Fibroblast of skin of back (primary cell): ENCODE data around the gene YPEL1.
"Not testable (repeated sequence)": the region's sequence is repeated elsewhere in the genome, so short reads cannot be mapped to it uniquely, and the experiment has no call there.

Experiments
- DNase-seq: peaks from one replicate; pipeline ENCODE4 v3.0.0-alpha.2; 2013

Gene YPEL1

DNA sequence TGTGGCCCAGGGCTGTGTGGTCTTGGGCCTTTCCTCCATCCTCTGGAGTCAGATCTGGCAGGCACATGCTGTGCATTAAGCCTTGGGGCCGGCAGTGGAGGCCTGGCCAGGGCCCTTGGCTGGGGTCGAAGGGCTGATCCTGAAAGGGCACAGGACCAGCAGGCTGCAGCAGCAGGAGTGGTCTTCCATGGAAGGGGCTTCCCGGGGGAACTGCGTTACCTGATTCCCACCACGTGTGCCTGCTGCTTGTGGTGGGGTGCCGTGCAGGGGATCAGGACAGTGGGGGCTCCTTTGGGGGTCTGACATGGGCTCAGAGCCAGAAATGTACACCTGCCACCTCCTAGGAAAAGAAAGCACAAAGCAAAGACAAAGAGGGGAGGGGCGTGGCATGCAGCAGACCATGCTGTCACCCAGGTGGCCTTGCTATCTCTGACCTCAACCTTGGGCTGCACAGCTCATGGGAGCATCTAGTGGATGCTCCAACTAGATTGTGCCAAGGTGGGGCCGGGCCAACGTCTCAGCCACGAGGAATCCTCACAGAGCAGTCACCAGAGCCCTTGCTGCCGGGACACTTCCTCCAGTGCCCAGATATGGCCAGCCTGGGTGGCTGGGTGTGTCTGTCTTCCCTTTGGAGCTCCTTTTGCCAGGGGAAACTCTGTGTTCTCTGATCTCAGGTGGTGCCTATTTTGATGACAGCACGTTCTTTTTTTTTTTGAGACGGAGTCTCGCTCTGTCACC is 17.9 kb upstream of the YPEL1 start:
- no peak for DNase-seq

DNA sequence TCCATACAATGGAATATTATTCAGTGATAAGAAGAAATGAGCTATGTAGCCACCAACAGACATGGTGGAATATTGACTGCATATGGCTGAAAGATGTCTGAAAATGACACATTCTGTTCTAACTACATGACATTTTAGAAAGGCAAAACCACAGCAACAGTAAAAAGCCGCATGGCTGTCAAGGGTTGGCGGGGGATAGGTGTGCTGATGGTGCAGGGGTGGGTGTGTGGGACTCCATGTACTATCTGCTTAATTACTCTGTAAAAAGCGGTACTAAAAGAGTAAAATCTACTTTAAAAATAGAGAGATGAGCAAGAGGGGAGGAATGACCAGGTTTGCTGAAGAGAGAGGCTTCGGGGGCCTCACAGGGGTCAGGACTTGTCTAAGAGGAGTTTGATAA is 16.7 kb upstream of the YPEL1 start:
- DNase-seq, result no peak

DNA sequence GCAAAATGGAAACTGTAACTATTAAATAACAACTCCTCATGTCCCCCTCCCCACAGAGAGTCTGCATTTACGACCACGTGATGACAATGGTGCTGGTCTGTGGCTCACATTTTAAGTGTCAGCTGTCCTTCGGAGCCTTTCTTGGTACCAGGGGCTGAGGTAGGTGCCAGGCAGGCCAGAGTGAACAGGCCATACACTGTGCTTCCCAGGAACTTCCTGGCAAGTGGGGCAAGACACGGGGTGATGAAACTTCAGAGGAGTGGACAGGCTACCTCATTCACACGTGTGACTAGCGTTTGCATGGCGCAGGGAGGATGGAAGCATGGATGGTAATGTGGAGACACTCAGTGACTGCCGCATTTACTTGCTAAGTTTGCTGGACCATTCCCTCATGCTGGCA is 10.4 kb upstream of the YPEL1 start:
- no peak for DNase-seq

DNA sequence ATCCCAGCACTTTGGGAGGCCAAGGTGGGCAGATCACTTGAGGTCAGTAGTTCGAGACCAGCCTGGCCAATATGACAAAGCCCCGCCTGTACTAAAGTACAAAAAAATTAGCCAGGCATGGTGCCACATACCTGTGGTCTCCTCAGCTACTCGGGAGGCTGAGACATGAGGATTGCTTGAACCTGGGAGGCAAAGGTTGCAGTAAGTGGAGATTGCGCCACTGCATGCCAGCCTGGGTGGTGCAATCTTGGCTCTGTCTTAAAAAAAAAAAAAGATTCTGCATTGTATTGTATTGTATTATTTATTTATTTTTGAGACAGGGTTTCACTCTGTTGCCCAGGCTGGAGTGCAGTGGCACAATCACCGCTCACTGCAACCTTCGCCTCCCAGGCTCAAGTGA is 9.3 kb upstream of the YPEL1 start:
- not testable (repeated sequence) for DNase-seq

DNA sequence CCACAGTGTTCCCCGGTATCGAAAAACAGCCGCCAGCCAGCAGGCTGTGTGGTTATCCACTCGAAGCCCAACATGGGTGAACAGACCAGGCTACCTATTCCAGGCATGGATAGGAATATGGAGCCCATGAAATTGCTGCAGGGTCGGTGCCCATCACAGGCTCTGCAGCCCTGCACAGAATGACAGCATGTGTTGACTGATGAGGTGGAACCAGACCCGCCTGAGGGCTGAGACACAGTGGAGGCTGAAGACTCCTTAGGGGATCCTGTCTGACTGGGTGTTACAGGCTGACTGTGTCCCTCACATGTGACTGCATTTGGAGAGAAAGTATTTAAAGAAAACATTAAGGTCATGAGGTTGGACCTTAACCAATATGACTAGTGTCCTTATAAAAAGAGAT is 6.2 kb upstream of the YPEL1 start:
- no peak for DNase-seq

DNA sequence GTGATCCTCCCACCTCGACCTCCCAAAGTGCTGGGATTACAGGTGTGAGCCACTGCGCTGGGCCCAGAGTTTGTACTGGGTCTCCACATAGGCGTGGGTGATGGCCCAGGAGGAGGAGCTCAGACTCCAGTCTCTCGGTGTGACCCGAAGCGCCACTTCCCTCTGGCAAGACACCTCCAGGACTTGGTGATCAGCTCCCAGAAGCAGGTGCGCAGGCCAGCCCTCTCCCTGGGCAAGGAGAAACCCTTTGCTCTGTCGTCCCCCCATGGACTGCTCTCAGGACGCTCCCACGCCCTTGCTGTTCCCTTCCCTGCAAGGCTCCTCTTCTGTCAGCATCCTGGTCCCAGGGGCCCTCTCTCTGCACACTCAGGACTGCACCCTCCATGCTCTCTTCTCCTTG is 5.5 kb upstream of the YPEL1 start:
- DNase-seq, result no peak

DNA sequence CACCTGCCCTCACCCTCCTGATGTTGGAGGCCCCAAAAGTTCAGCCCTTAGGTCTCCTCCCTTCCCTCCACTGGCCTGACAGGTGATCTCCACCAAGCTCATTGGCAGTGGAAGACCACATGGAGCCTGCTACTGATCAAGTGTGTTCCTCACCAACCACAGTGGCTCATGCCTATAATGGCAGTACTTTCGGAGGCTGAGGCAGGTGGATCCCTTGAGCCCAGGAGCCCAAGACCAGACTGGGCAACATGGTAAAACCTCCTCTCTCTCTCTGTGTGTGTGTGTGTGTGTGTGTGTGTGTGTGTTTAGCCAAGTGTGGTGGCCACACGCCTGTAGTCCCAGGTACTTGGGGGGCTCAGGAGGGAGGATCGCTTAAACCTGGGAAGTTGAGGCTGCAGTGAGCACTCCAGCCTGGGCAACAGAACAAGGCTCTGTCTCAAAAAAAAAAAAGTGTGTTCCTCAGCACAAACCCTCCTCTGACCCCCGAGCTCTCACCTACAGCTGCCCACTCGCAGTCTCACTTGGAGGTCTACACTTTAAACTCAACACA is 4.3 kb upstream of the YPEL1 start:
- DNase-seq, result no peak

DNA sequence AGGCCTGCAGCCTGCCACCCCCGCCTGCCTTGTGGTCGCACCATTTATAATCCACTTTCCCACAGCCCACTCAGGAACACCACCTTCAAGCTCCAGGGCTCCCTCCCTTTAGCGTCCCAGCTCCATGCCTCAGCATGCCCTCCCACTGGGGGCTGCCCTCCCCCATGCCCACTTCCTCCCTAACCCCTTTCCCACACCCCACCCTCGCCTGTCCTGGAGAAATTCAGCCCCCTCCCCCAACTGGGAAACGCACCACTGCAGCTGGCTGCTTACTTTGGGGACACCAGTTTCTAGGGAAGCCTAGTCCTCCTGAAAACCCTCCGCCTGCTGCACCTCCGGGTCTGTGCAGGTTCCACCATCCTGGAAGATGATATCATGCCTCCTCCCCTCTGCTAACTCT is 3.4 kb upstream of the YPEL1 start:
- no peak for DNase-seq

DNA sequence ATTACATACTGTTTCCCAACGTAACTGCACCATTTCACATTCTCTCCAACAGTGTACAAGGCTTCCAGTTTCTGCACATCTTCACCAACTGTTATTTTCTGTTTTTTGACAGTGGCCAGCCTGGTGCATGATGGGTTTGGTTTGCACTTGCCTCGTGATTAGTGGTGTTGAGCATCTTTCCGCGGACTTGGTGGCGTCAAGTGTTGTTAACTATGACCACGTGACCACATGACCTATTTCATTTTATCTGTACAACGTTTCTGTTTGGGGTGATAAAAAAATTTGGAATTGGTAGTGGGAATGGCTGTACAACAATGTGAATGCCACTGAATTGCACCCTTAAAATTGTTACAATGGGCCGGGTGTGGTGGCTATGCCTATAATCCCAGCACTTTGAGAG is 2.5 kb upstream of the YPEL1 start:
- DNase-seq, result no peak

DNA sequence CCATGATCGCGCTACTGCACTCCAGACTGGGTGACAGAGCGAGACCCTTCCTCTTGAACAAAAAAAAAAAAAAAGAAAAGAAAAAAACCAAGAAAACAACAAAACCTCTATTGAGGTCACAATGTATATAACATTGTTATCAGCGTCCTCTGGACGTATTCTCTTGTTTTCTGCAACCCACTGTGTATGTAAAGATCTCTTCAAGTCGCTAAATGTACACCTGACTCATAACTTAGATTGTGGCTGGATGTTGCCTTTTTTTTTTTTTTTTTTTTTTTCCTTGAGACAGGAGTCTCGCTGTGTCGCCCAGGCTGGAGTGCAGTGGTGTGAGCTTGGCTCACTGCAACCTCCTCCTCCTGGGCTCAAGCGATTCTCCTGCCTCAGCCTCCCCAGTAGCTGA is 1.4 kb upstream of the YPEL1 start:
- no peak for DNase-seq

DNA sequence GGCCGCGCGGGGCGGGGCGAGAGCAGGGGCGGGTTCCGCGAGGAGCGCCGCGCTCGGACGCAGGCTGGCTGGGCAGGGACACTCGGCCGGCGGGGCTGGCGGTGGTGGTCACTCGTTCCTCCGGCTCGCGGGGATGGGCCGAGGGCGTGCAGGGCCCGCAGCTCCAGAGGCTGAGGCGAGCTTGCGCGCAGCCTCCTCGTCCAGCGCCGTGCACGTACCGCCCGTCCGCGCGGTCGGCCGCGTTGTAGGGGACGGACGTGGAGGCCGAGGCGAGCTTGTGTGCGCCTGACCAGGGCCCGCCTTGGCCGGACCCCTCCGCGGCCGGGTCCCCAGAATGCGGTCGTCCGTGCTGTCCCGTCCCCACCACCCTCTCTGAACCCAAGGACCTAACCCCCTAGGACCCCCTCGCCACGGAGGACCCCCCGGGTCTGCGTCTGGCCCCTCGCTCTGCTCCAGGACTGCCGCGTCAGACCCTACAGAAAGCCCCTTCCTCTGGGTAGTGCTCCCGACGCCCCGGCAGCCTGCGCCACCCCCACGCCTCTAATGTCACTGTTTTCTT is 569 bp upstream of the YPEL1 start:
- DNase-seq, result no peak

DNA sequence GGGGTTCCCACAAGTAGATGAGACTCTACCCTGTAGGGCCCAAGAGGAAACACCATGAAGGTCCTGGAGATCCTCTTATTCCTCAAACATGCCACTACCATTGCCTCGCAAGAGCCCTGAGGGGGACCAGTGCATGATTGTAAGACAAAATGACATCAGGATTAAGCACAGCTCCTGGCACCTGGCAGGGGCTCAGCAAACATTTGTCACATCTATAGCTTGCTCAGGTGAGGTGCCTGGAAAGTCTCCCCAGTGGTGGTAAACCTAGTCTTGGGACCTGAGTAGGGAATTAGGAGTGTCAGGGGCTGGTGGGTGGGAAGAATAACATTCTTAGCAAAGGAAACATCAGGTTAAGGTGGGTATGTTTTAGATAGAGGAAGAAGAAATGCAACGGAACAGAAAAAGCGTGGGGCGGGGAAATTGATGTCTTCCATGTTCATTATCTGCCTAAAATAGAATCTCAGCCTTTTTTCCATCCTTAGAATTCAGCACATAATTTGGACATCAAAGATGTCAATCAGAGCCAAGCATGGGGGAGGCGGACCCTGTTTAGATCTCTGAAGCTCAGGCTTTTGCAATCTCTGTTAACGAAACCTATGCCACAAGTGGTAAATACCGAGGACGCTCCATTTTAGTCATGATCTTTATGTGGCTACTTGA is 924 bp downstream of the YPEL1 start:
- DNase-seq, result no peak

DNA sequence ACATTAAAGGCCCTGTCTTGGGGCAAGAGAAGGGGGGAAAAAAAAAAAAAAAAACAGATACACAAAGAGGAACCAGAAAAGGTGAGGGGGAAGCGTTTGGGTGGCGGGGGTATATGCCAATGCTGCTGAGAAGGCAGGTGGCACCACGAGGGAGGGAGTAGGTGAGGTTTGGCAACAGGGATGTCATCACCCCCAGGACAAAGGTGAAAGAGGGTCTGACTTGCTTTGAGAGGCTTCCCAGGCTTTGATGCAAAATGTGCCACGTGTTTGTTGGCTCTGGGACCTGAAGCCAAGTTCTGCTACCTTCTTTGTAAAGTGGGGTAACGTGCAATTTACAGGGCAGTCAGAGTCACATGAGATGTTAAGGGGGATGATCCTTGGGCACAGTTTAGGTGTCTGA is 4.1 kb downstream of the YPEL1 start:
- DNase-seq, result no peak

DNA sequence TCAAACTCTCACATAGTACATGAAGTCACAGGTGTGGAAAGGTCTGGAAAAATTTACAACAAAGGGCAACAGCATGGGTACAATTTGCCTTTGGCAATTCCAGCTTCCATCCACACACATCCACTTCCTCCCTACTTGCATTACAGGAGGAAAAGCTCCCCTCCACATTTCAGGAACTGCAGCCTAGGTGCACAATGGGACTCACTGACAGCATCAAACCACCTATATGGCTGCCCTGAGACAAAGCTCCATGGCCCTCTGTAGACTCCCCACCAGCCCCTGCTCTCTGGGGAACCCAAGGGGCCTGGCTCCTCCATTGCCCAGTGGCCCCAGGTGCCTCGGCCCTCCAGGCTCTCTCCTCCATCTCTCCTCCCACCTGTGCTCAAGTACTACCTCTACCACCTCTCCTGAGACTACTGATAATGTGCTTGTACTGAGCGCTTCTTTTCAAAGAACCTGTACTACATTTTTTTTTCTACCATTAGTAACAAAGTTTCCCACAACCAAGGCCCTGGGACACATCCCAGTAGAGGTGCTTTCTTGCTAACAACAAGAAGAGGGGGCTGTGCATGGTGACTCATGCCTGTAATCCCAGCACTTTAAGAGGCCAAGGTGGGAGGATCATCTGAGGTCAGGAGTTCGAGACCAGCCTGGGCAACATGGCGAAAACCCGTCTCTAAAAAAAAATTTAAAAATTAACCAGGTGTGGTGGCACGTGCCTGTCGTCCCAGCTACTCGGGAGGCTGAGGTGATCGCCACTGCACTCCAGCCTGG is 4.9 kb downstream of the YPEL1 start:
- no peak for DNase-seq

DNA sequence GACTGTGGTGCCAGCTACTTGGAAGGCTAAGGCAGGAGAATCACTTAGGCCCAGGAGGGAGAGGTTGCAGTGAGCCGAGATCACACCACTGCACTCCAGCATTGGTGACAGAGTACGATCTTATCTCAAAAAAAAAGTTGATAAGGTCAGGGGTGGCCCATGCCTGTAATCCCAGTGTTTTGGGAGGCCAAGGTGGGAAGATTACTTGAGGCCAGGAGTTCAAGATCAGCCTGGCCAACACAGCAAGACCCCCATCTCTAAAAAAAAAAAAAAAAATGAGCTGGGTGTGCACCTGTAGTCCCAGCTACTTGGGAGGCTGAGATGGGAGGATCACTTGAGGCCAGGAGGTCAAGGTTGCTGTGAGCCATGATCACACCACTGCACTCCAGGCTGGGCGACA is 6.4 kb downstream of the YPEL1 start:
- DNase-seq, result not testable (repeated sequence)

DNA sequence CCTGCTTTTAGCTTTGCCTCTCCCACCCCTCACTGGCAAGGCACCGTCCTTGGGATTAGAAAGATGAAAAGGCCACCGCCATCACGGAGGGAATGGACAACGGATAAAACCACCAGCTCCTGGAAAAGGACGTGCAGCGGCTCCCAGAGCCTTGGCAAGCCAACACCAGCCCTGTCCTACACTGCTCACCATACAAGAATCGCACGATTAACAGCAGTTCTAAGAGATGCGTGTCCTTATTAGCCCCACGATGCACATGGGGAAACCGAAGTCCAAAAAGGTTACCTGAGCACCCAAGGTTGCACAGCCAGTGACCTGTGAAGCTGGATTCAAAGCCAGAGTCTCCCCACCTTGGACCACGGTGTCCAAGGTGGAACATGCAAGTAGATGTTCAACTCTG is 7.3 kb downstream of the YPEL1 start:
- DNase-seq, result no peak

DNA sequence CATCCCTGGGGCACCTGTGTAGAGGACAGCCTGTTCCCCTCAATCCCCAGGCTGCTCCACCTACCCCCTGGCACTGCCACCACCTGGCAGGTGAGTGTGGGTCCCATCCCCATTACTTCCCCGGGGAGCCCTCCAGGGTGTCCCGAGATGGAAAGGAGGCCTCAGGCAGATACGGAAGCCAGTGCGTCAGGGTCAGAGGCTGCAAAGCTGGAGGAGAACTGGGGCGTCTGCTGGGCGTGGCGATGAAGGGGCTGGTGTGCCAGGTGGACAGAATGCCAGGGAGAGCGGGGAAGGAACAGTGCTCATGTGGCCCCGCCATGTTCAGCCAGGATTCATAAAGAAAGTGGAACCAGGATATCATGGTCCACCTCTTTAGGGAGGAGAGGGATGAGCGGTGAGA is 7.8 kb downstream of the YPEL1 start:
- DNase-seq, result no peak

DNA sequence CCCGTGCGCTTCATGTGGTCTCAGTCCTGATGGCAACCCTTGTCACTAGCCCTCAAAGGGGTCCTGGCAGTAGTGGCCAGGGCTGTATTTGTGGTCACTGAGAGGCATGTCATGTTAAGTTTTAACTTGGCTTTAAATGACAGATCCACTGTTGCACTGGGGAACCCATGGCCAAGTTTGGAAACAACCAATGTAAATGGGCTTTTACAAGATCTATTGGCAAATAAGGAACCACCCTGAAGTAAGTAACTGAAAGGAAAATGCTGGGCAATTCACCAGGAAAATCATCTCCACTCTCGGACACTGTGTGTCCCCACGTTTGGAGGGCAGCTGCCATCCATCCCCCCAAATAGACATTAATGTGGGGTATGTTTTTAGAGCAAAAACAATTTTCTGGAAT is 8.4 kb downstream of the YPEL1 start:
- DNase-seq, result no peak

DNA sequence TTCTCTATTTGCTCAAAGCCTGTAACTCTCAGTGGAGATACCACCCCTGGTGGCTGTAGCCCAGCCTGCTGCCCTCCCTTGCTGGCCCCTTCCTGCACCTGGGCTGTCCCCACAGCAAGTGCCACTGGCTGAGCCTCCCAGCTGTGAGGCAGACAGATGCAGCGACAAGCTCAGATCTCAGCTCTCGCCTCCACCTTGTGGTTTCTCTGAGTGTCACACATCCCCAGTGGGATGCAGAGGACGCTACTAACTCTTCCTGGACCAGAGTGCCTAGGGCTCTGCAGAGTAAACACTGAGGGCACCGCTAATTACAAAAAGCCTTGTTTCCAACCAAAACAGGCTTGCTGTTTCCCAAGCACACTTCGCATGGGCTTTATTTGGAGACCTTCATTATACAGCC is 8.9 kb downstream of the YPEL1 start:
- peak; percentile 22 for DNase-seq

DNA sequence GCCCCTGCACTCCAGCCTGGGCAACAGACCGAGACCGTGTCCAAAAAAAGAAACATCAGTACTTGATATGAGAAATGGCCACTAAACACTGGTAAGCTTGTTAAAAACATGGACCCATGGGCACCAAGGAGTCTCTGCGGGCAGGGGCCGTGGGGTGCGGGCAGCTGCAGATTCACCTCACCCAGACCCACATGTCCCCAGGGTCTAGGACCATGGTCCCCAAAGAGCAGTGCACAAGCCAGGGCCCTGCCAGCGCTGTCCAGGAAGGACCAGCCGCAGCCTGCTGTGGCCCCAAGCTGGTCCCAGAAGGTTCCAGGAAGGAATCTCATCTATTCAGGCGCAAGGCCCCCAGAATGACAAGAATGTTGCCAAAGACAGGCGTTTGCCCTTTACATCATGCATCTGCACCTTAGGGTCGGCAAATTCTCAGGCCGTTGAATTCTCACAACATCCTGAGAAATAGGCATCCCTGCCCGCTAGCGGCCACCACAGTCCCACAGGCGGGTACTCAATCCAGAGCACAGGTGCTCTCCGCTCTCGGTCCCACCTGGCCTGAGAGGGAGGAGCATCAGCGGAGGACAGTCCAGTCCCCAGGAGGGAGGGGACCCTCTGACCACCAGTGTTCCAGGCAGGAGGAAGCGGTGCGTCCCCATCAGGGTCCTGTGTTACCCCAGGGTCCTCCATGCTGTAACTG is 9.5 kb downstream of the YPEL1 start:
- no peak for DNase-seq

DNA sequence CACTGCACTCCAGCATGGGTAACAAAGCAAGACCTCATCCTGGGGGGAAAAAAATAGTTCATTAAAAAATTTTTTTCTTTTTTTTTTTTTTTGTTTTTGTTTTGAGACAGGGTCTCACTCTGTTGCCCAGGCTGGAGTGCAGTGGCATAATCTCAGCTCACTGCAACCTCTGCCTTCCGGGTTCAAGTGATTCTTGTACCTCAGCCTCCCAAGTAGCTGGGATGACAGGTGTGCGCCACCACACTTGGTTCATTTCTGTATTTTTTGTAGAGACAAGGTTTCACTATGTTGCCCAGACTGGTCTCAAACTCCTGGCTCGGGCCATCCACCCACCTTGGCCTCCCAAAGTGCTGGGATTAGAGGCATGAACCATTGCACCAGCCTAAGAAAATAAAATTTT is 11.1 kb downstream of the YPEL1 start:
- not testable (repeated sequence) for DNase-seq

DNA sequence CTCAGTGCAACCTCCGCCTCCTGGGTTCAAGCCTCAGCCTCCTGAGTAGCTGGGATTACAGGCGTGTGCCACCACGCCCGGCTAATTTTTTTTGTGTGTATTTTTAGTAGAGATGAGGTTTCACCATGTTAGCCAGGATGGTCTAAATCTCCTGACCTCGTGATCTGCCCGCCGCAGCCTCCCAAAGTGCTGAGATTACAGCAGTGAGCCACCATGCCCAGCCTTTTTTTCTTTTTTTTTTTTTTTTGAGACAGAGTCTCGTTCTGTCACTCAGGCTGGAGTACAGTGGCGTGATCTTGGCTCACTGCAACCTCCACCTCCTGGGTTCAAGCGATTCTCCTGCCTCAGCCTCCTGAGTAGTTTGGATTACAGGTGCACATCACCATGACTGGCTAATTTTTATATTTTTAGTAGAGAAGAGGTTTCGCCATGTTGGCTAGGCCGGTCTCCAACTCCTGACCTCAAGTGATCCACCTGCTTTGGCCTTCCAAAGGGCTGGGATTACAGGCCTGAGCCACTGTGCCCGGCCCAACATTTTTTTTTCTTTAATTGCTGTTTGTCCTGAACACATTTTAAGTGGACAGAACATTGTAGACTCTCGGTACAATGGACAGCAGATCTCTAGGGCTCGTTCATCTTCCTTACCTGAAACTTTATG is 14.3 kb downstream of the YPEL1 start:
- not testable (repeated sequence) for DNase-seq
